ENCODE data around the gene PODXL2. TPM values are rescaled to one million over a fixed set of nuclear protein-coding genes. Genes with fewer than 3 reads are reported as not detected.
"Not testable (repeated sequence)": the region's sequence is repeated elsewhere in the genome, so short reads cannot be mapped to it uniquely, and the experiment has no call there.

The PODXL2 gene
- total RNA-seq, 2 donors from 2014 or later, result 0.43 to 1.8 TPM

GRCh38 chr3:127673191-127674100 lies 44.5 kb downstream of the PODXL2 start:
- no peaks in the 10 kb centered on the region for H3K9me3 Mint-ChIP-seq
- peaks cover 5 to 6% of the 10 kb centered on the region in 2 donors for H3K36me3 Mint-ChIP-seq
- peak; percentile 51 to 63 for DNase-seq (ENCODE audit: low spot score in 2 of 2)
- H3K27ac Mint-ChIP-seq, result peak overlapping the region; percentile 71 to 87
- ATAC-seq, result peak; percentile 70 to 77

GRCh38 chr3:127674101-127674721 lies 45.2 kb downstream of the PODXL2 start:
- Mint-ChIP-seq H3K9me3 (no peaks in the 10 kb centered on the region), H3K36me3 (peaks cover 5 to 6% of the 10 kb centered on the region in 2 donors), H3K27ac (peak overlapping the region; percentile 71 to 87)
- DNase-seq (ENCODE audit: low spot score in 2 of 2), result peak in 1 of 2 donors; percentile 44
- no peak for ATAC-seq

- Mint-ChIP-seq H3K9me3 (no peaks in the 10 kb centered on the region), H3K27ac (peak overlapping the region; percentile 81 to 87), H3K36me3 (peaks cover 5 to 6% of the 10 kb centered on the region in 2 donors)
- DNase-seq (ENCODE audit: low spot score in 2 of 2) (peak in 1 of 2 donors; percentile 48), ATAC-seq (no peak)
These were observed 45.8 kb downstream of the PODXL2 start for GRCh38 chr3:127674790-127675189.

- ATAC-seq, result no peak
- no peaks in the 10 kb centered on the region for H3K9me3 Mint-ChIP-seq
- H3K27ac Mint-ChIP-seq, result peak overlapping the region; percentile 44 to 50
- peak in 1 of 2 donors; percentile 50 for DNase-seq (ENCODE audit: low spot score in 2 of 2)
- H3K36me3 Mint-ChIP-seq, result peaks cover 5 to 6% of the 10 kb centered on the region in 2 donors
These were observed 46.8 kb downstream of the PODXL2 start for GRCh38 chr3:127675651-127676391.

- DNase-seq (ENCODE audit: low spot score in 2 of 2), result peak in 1 of 2 donors; percentile 18
- H3K27ac Mint-ChIP-seq, result peak overlapping the region in 1 of 2 donors; percentile 44
- no peaks in the 10 kb centered on the region for H3K9me3 Mint-ChIP-seq
- H3K36me3 Mint-ChIP-seq, result peaks cover 5 to 6% of the 10 kb centered on the region in 2 donors
- ATAC-seq, result no peak
These were observed 47.5 kb downstream of the PODXL2 start for GRCh38 chr3:127676456-127676855.

GRCh38 chr3:127676921-127677351 lies 48.0 kb downstream of the PODXL2 start:
- H3K27ac Mint-ChIP-seq, result peak overlapping the region in 1 of 2 donors; percentile 44
- ATAC-seq, result no peak
- no peaks in the 10 kb centered on the region for H3K9me3 Mint-ChIP-seq
- peaks cover 1 to 2% of the 10 kb centered on the region in 2 donors for H3K36me3 Mint-ChIP-seq
- DNase-seq (ENCODE audit: low spot score in 2 of 2), result peak in 1 of 2 donors; percentile 44

GRCh38 chr3:127677541-127678314 lies 48.7 kb downstream of the PODXL2 start:
- ATAC-seq (no peak), DNase-seq (ENCODE audit: low spot score in 2 of 2) (peak in 1 of 2 donors; percentile 38)
- Mint-ChIP-seq H3K9me3 (no peaks in the 10 kb centered on the region), H3K27ac (peak overlapping the region; percentile 44 to 79), H3K36me3 (no peaks in the 10 kb centered on the region)

- Mint-ChIP-seq H3K36me3 (no peaks in the 10 kb centered on the region), H3K9me3 (no peaks in the 10 kb centered on the region), H3K27ac (peak overlapping the region in 1 of 2 donors; percentile 44)
- ATAC-seq, result no peak
- peak in 1 of 2 donors; percentile 40 for DNase-seq (ENCODE audit: low spot score in 2 of 2)
These were observed 49.3 kb downstream of the PODXL2 start for GRCh38 chr3:127678315-127678599.

GRCh38 chr3:127678611-127679533 lies 49.9 kb downstream of the PODXL2 start:
- ATAC-seq (no peak), DNase-seq (ENCODE audit: low spot score in 2 of 2) (peak in 1 of 2 donors; percentile 50)
- H3K9me3 Mint-ChIP-seq, result no peaks in the 10 kb centered on the region
- peak overlapping the region in 1 of 2 donors; percentile 44 for H3K27ac Mint-ChIP-seq
- no peaks in the 10 kb centered on the region for H3K36me3 Mint-ChIP-seq

GRCh38 chr3:127679534-127680145 lies 50.7 kb downstream of the PODXL2 start:
- Mint-ChIP-seq H3K36me3 (no peaks in the 10 kb centered on the region), H3K9me3 (no peaks in the 10 kb centered on the region), H3K27ac (no peak overlapping the region)
- DNase-seq (ENCODE audit: low spot score in 2 of 2) (peak in 1 of 2 donors; percentile 21), ATAC-seq (no peak)

- H3K9me3 Mint-ChIP-seq, result no peaks in the 10 kb centered on the region
- H3K27ac Mint-ChIP-seq, result no peak overlapping the region
- H3K36me3 Mint-ChIP-seq, result no peaks in the 10 kb centered on the region
- ATAC-seq, result no peak
- peak in 1 of 2 donors; percentile 52 for DNase-seq (ENCODE audit: low spot score in 2 of 2)
These were observed 51.2 kb downstream of the PODXL2 start for GRCh38 chr3:127680146-127680661.

GRCh38 chr3:127680798-127681221 lies 51.8 kb downstream of the PODXL2 start:
- H3K27ac Mint-ChIP-seq, result no peak overlapping the region
- H3K9me3 Mint-ChIP-seq, result no peaks in the 10 kb centered on the region
- ATAC-seq (no peak), DNase-seq (ENCODE audit: low spot score in 2 of 2) (no peak)
- no peaks in the 10 kb centered on the region for H3K36me3 Mint-ChIP-seq

GRCh38 chr3:127682175-127682554 lies 53.2 kb downstream of the PODXL2 start:
- not testable (repeated sequence) for ATAC-seq, H3K36me3 Mint-ChIP-seq, H3K27ac Mint-ChIP-seq, H3K9me3 Mint-ChIP-seq
- DNase-seq (ENCODE audit: low spot score in 2 of 2), result peak in 1 of 2 donors; percentile 26

- ATAC-seq, result no peak
- no peak overlapping the region for H3K27ac Mint-ChIP-seq
- H3K36me3 Mint-ChIP-seq, result no peaks in the 10 kb centered on the region
- DNase-seq (ENCODE audit: low spot score in 2 of 2), result peak in 1 of 2 donors; percentile 16
- H3K9me3 Mint-ChIP-seq, result no peaks in the 10 kb centered on the region
These were observed 53.6 kb downstream of the PODXL2 start for GRCh38 chr3:127682561-127682960.

All from activated naive CD4-positive, alpha-beta T cell treated with anti-CD3 and anti-CD28 coated beads, Interleukin-2, amount 50 U/mL, for 72 hours (primary cell).